ENCODE data around the gene RAB1A.

- TF ChIP-seq TAF1 (IDR thresholded peaks at IDR 0.05; ENCODE audit: low read depth), result no peak
- TF ChIP-seq ZBTB7A (IDR thresholded peaks at IDR 0.05; ENCODE audit: low read depth), result no peak
These were observed 83.1 kb downstream of the RAB1A start for GRCh38 chr2:65046633-65047407.

All from Ishikawa (cell line).